ENCODE results near the gene ACTN4.

The ACTN4 gene

GRCh38 chr19:38704488-38705026 lies 57.1 kb downstream of the ACTN4 start:
- Histone ChIP-seq H3K27me3 (ENCODE audit: insufficient read depth, low read length, poor library complexity, severe bottlenecking) (no peaks in the 10 kb centered on the region), H3K4me1 (ENCODE audit: insufficient read depth, low read length, poor library complexity, severe bottlenecking) (no peaks in the 10 kb centered on the region), H3K9me2 (replicated peaks; ENCODE audit: low read depth, low read length) (no peaks in the 10 kb centered on the region), H3K4me2 (ENCODE audit: low read depth, low read length, poor library complexity, severe bottlenecking) (no peak overlapping the region), H3K36me3 (ENCODE audit: insufficient read depth, low read length) (peaks cover 95% of the 10 kb centered on the region; the same call in 1 of the 2 replicates), H3K9me3 (ENCODE audit: insufficient read depth, low read depth, low read length) (no peaks in the 10 kb centered on the region), H3K79me2 (ENCODE audit: insufficient read depth, low read length) (peaks cover 19% of the 10 kb centered on the region), H3K4me3 (ENCODE audit: low read length, poor library complexity, severe bottlenecking) (no peak overlapping the region), H3F3A (ENCODE audit: low read depth) (no peaks in the 10 kb centered on the region), H4K20me1 (ENCODE audit: insufficient read depth, low read length, poor library complexity, severe bottlenecking) (peaks cover 11% of the 10 kb centered on the region), H3K9ac (ENCODE audit: low read depth, low read length, poor library complexity, severe bottlenecking) (no peak overlapping the region), H2AFZ (ENCODE audit: low read length) (no peak overlapping the region)
- TF ChIP-seq CTCF (conservative IDR thresholded peaks at IDR 0.05; ENCODE audit: low read length), result 0 out of 2 replicates have a peak, but pooled peaks have one; percentile 15
- TF ChIP-seq EZH2phosphoT487 (IDR thresholded peaks at IDR 0.05; ENCODE audit: borderline replicate concordance), result no peak

GRCh38 chr19:38705197-38706019 lies 58.0 kb downstream of the ACTN4 start:
- Histone ChIP-seq H3K36me3 (ENCODE audit: insufficient read depth, low read length) (peaks cover 99% of the 10 kb centered on the region; the same call in 1 of the 2 replicates), H3K4me2 (ENCODE audit: low read depth, low read length, poor library complexity, severe bottlenecking) (no peak overlapping the region), H3K79me2 (ENCODE audit: insufficient read depth, low read length) (peaks cover 11% of the 10 kb centered on the region; the same call in 1 of the 2 replicates), H3K9ac (ENCODE audit: low read depth, low read length, poor library complexity, severe bottlenecking) (no peak overlapping the region), H3K27me3 (ENCODE audit: insufficient read depth, low read length, poor library complexity, severe bottlenecking) (no peaks in the 10 kb centered on the region), H3K9me3 (ENCODE audit: insufficient read depth, low read depth, low read length) (no peaks in the 10 kb centered on the region), H3K9me2 (replicated peaks; ENCODE audit: low read depth, low read length) (no peaks in the 10 kb centered on the region), H4K20me1 (ENCODE audit: insufficient read depth, low read length, poor library complexity, severe bottlenecking) (peaks cover 3% of the 10 kb centered on the region), H3K4me3 (ENCODE audit: low read length, poor library complexity, severe bottlenecking) (no peak overlapping the region), H3F3A (ENCODE audit: low read depth) (no peaks in the 10 kb centered on the region), H3K4me1 (ENCODE audit: insufficient read depth, low read length, poor library complexity, severe bottlenecking) (no peaks in the 10 kb centered on the region), H2AFZ (ENCODE audit: low read length) (no peak overlapping the region)
- no peak for TF ChIP-seq EZH2phosphoT487 (IDR thresholded peaks at IDR 0.05; ENCODE audit: borderline replicate concordance)
- no peak for TF ChIP-seq CTCF (conservative IDR thresholded peaks at IDR 0.05; ENCODE audit: low read length)

GRCh38 chr19:38706792-38707511 lies 59.5 kb downstream of the ACTN4 start:
- H3K27me3 ChIP-seq (ENCODE audit: insufficient read depth, low read length, poor library complexity, severe bottlenecking), result no peaks in the 10 kb centered on the region
- no peaks in the 10 kb centered on the region for H3F3A ChIP-seq (ENCODE audit: low read depth)
- H3K36me3 ChIP-seq (ENCODE audit: insufficient read depth, low read length), result peaks cover 99% of the 10 kb centered on the region; the same call in 1 of the 2 replicates
- H3K79me2 ChIP-seq (ENCODE audit: insufficient read depth, low read length), result no peaks in the 10 kb centered on the region
- TF ChIP-seq CTCF (conservative IDR thresholded peaks at IDR 0.05; ENCODE audit: low read length) (no peak), EZH2phosphoT487 (IDR thresholded peaks at IDR 0.05; ENCODE audit: borderline replicate concordance) (no peak)
- no peaks in the 10 kb centered on the region for H3K9me3 ChIP-seq (ENCODE audit: insufficient read depth, low read depth, low read length)
- H3K4me1 ChIP-seq (ENCODE audit: insufficient read depth, low read length, poor library complexity, severe bottlenecking), result no peaks in the 10 kb centered on the region
- no peaks in the 10 kb centered on the region for H4K20me1 ChIP-seq (ENCODE audit: insufficient read depth, low read length, poor library complexity, severe bottlenecking)
- H3K9me2 ChIP-seq (replicated peaks; ENCODE audit: low read depth, low read length), result no peaks in the 10 kb centered on the region
- H3K9ac ChIP-seq (ENCODE audit: low read depth, low read length, poor library complexity, severe bottlenecking), result no peak overlapping the region
- H2AFZ ChIP-seq (ENCODE audit: low read length), result no peak overlapping the region
- no peak overlapping the region for H3K4me2 ChIP-seq (ENCODE audit: low read depth, low read length, poor library complexity, severe bottlenecking)
- no peak overlapping the region for H3K4me3 ChIP-seq (ENCODE audit: low read length, poor library complexity, severe bottlenecking)
